SK-N-MC (cell line): Measurements from ENCODE around the gene FOXP3.

Experiments used
- EZH2 ChIP-seq: fragments of 200-600 bp; sonication (generic); IDR thresholded peaks from one replicate; pipeline ENCODE4 v1.6.1; 2017; ENCODE audit warnings: antibody characterized with exemption
- POLR2AphosphoS5 ChIP-seq: IDR thresholded peaks from 2 replicates; pipeline ENCODE4 v1.6.1; 2012; ENCODE audit warnings: mild to moderate bottlenecking, low read depth, low read length, borderline replicate concordance

GRCh38 chrX:49211074-49211473 is 53.4 kb downstream of the FOXP3 start:
- no peak for TF ChIP-seq POLR2AphosphoS5
- no peak for TF ChIP-seq EZH2
